IMR-90 (cell line): ENCODE data around the gene NOL12. TPM values are rescaled to one million over a fixed set of nuclear protein-coding genes. Genes with fewer than 3 reads are reported as not detected.

ENCODE experiments used
- ATAC-seq: fragments of 200-7000 bp; cut with Tn5 transposase; 2 replicates; pipeline ENCODE4 v1.9.1; 2020; ENCODE audit warnings: low read depth, mild to moderate bottlenecking, moderate library complexity
- BruUV-seq: library from RNA; stranded (reverse); fragments of 400-500 nt; replicated peaks from 2 replicates; lab custom pipeline; 2021; lab: Mats Ljungman, UMichigan
- CTCF ChIA-PET: fragments of 300-600 bp; formaldehyde crosslinking; extraction: SDS; loops from one replicate; lab custom pipeline; 2021; ENCODE audit warnings: antibody characterized with exemption; lab: Yijun Ruan, JAX
- POLR2A ChIA-PET: fragments of 300-600 bp; sonication (Branson Sonifier 250); formaldehyde crosslinking; loops from one replicate; lab custom pipeline; 2022; ENCODE audit warnings: antibody characterized with exemption; ENCODE audit not compliant: unreplicated experiment; lab: Charles Lee
- DNase-seq: peaks from one replicate; pipeline ENCODE4 v3.0.0; 2013
- H2AFZ ChIP-seq: replicated peaks from 2 replicates; pipeline ENCODE3; 2013; ENCODE audit warnings: low read length, mild to moderate bottlenecking; ENCODE audit not compliant: poor library complexity
- H2AK5ac ChIP-seq: 2 replicates; pipeline ENCODE4 v1.6.1; 2013; ENCODE audit warnings: low read depth, low read length, inconsistent platforms
- H2AK9ac ChIP-seq: replicated peaks from 2 replicates; pipeline ENCODE3; 2013; ENCODE audit warnings: mild to moderate bottlenecking, low read depth, low read length, moderate library complexity; ENCODE audit not compliant: poor library complexity
- H2BK120ac ChIP-seq: 2 replicates; pipeline ENCODE4 v1.6.1; 2013; ENCODE audit warnings: low read depth, low read length, inconsistent platforms
- H2BK15ac ChIP-seq: 3 replicates; pipeline ENCODE4 v1.6.1; 2013; ENCODE audit warnings: low read depth, low read length, inconsistent platforms
- H2BK20ac ChIP-seq: 2 replicates; pipeline ENCODE4 v1.6.1; 2013; ENCODE audit warnings: low read depth, mild to moderate bottlenecking, inconsistent platforms, low read length, moderate library complexity
- H2BK5ac ChIP-seq: 2 replicates; pipeline ENCODE4 v1.6.1; 2013; ENCODE audit warnings: mild to moderate bottlenecking, low read depth, low read length, inconsistent platforms; ENCODE audit not compliant: poor library complexity, severe bottlenecking
- H3K14ac ChIP-seq: replicated peaks from 2 replicates; pipeline ENCODE4 v1.6.1; 2013; ENCODE audit warnings: low read depth, low read length, inconsistent platforms
- H3K18ac ChIP-seq: 2 replicates; pipeline ENCODE4 v1.6.1; 2013; ENCODE audit warnings: low read depth, low read length, control low read depth
- H3K23ac ChIP-seq: 2 replicates; pipeline ENCODE4 v1.6.1; 2013; ENCODE audit warnings: low read depth, low read length, inconsistent platforms
- H3K27ac ChIP-seq: 2 replicates; pipeline ENCODE4 v1.5.1; 2013; ENCODE audit warnings: mild to moderate bottlenecking, control low read depth, low read length; ENCODE audit not compliant: insufficient read depth
- H3K27me3 ChIP-seq: 2 replicates; pipeline ENCODE4 v1.6.1; 2013; ENCODE audit warnings: low read length; ENCODE audit not compliant: control insufficient read depth, insufficient read depth
- H3K36me3 ChIP-seq: 2 replicates; pipeline ENCODE4 v1.6.1; 2013; ENCODE audit warnings: low read length, mixed read lengths; ENCODE audit not compliant: control insufficient read depth, insufficient read depth
- H3K4ac ChIP-seq: 2 replicates; pipeline ENCODE4 v1.6.1; 2013; ENCODE audit warnings: low read depth, low read length, inconsistent platforms
- H3K4me1 ChIP-seq: 2 replicates; pipeline ENCODE4 v1.6.1; 2013; ENCODE audit warnings: low read length, mixed read lengths; ENCODE audit not compliant: control insufficient read depth, insufficient read depth
- H3K4me2 ChIP-seq: 2 replicates; pipeline ENCODE4 v1.6.1; 2013; ENCODE audit warnings: low read depth, mild to moderate bottlenecking, control low read depth, low read length, moderate library complexity
- H3K4me3 ChIP-seq: 2 replicates; pipeline ENCODE4 v1.5.1; 2013; ENCODE audit warnings: low read depth, mild to moderate bottlenecking, control low read depth, low read length, moderate library complexity; ENCODE audit not compliant: insufficient read depth
- H3K56ac ChIP-seq: 2 replicates; pipeline ENCODE4 v1.6.1; 2013; ENCODE audit warnings: low read length, inconsistent platforms; ENCODE audit not compliant: insufficient read depth; ENCODE audit errors: extremely low read depth
- H3K79me1 ChIP-seq, 2 experiments: 2 replicates each; pipeline ENCODE4 v1.6.1; 2013; ENCODE audit warnings: low read length in 2 of 2, inconsistent platforms in 1 of 2, low read depth in 1 of 2
- H3K9ac ChIP-seq: 2 replicates; pipeline ENCODE4 v1.6.1; 2013; ENCODE audit warnings: low read depth, low read length, control low read depth
- H3K9me1 ChIP-seq: 2 replicates; pipeline ENCODE4 v1.6.1; 2013; ENCODE audit warnings: low read length, inconsistent platforms; ENCODE audit not compliant: insufficient read depth
- H3K9me3 ChIP-seq: 2 replicates; pipeline ENCODE4 v1.6.1; 2013; ENCODE audit warnings: low read length; ENCODE audit not compliant: control insufficient read depth, insufficient read depth
- H4K20me1 ChIP-seq: 2 replicates; pipeline ENCODE4 v1.6.1; 2013; ENCODE audit warnings: low read length, inconsistent platforms; ENCODE audit not compliant: insufficient read depth
- H4K5ac ChIP-seq: 2 replicates; pipeline ENCODE4 v1.6.1; 2013; ENCODE audit warnings: mild to moderate bottlenecking, low read depth, low read length, control low read depth
- H4K8ac ChIP-seq, 2 experiments: 2 replicates each; pipeline ENCODE4 v1.6.1; 2013; ENCODE audit warnings: low read depth in 2 of 2, low read length in 2 of 2, control low read depth in 1 of 2, inconsistent platforms in 1 of 2
- H4K91ac ChIP-seq: 2 replicates; pipeline ENCODE4 v1.6.1; 2013; ENCODE audit warnings: low read depth, low read length, inconsistent platforms; ENCODE audit not compliant: insufficient read depth
- BHLHE40 ChIP-seq: fragments of 150-350 bp; IDR thresholded peaks from 2 replicates; pipeline ENCODE4 v1.6.1; 2016; ENCODE audit warnings: mild to moderate bottlenecking, low read depth, low read length
- CEBPB ChIP-seq: IDR thresholded peaks from 2 replicates; pipeline ENCODE4 v1.6.1; 2012; ENCODE audit warnings: low read depth, low read length, improper control_type of control experiment
- CHD1 ChIP-seq: IDR thresholded peaks from 2 replicates; pipeline ENCODE4 v1.6.1; 2012; ENCODE audit warnings: low read depth, low read length, improper control_type of control experiment
- CTCF ChIP-seq: conservative IDR thresholded peaks from 2 replicates; pipeline ENCODE4 v1.5.1; 2012; ENCODE audit warnings: mild to moderate bottlenecking, low read depth, low read length, improper control_type of control experiment
- FOS ChIP-seq: fragments of 150-350 bp; IDR thresholded peaks from 2 replicates; pipeline ENCODE4 v1.6.1; 2016; ENCODE audit warnings: low read depth, low read length
- MAFK ChIP-seq: IDR thresholded peaks from 2 replicates; pipeline ENCODE4 v1.6.1; 2012; ENCODE audit warnings: low read depth, low read length, improper control_type of control experiment
- MAZ ChIP-seq: IDR thresholded peaks from 2 replicates; pipeline ENCODE4 v1.6.1; 2012; ENCODE audit warnings: low read depth, mild to moderate bottlenecking, low read length, improper control_type of control experiment, moderate library complexity, borderline replicate concordance
- MXI1 ChIP-seq: IDR thresholded peaks from 2 replicates; pipeline ENCODE4 v1.6.1; 2012; ENCODE audit warnings: low read depth, mild to moderate bottlenecking, low read length, moderate library complexity, borderline replicate concordance
- NFE2L2 ChIP-seq: fragments of 150-350 bp; IDR thresholded peaks from 2 replicates; pipeline ENCODE4 v1.6.1; 2016; ENCODE audit warnings: low read depth, mild to moderate bottlenecking, low read length
- POLR2A ChIP-seq: IDR thresholded peaks from 2 replicates; pipeline ENCODE4 v1.6.1; 2012; ENCODE audit warnings: mild to moderate bottlenecking, low read depth, low read length
- RAD21 ChIP-seq: IDR thresholded peaks from 2 replicates; pipeline ENCODE4 v1.6.1; 2012; ENCODE audit warnings: low read length, improper control_type of control experiment
- RCOR1 ChIP-seq: IDR thresholded peaks from 2 replicates; pipeline ENCODE4 v1.6.1; 2012; ENCODE audit warnings: mild to moderate bottlenecking, low read length, improper control_type of control experiment; ENCODE audit not compliant: insufficient replicate concordance
- RFX5 ChIP-seq: IDR thresholded peaks from 2 replicates; pipeline ENCODE4 v1.8.0; 2012; ENCODE audit warnings: low read depth, mild to moderate bottlenecking, low read length, moderate library complexity
- SMC3 ChIP-seq: fragments of 150-350 bp; IDR thresholded peaks from 2 replicates; pipeline ENCODE4 v1.6.1; 2016; ENCODE audit warnings: low read depth, mild to moderate bottlenecking, antibody characterized with exemption, low read length, moderate library complexity
- whole genome bisulfite sequencing, 2 experiments: methylation state at CpG; one replicate each; pipeline versions ENCODE4 v1.1.5 to v1.1.7; 2013; ENCODE audit warnings: missing lambda C conversion rate in 2 of 2; ENCODE audit not compliant: insufficient read length in 1 of 2; ENCODE audit errors: extremely low coverage in 2 of 2; 5-methylcytosine and 5-hydroxymethylcytosine counted together
- dilution Hi-C: fragments of 300-500 bp; cut with HindIII; formaldehyde crosslinking; loops from one replicate; pipeline ENCODE4 v1.14.3; 2018; ENCODE audit warnings: low sequenced_read_pairs; ENCODE audit not compliant: unreplicated experiment
- in situ Hi-C: fragments of 300-500 bp; cut with MboI; formaldehyde crosslinking; loops from 3 replicates; pipeline ENCODE4 v1.14.3; 2019; ENCODE audit warnings: low sequenced_read_pairs, inconsistent platforms, mixed read lengths
- intact Hi-C: fragments of 100-400 bp; cut with micrococcal nuclease; formaldehyde crosslinking; loops from 2 replicates; pipeline ENCODE4 v1.10.0; 2022
- polyA plus RNA-seq, 3 experiments: library from polyadenylated mRNA; depleted of rRNA; stranded (reverse); fragments of >200 nt; gene quantifications; 2 replicates each; pipeline ENCODE4 v1.2.3, GENCODE V29; 2012; ENCODE audit warnings: low replicate concordance in 1 of 3
- total RNA-seq: library from RNA; depleted of rRNA; stranded (reverse); fragments of >200 nt; gene quantifications from 2 replicates; pipeline ENCODE4 v1.2.3, GENCODE V29; 2012
- TF ChIP-seq, protein P1 (sequence below): fragments of 150-350 bp; IDR thresholded peaks from 2 replicates; pipeline ENCODE4 v1.6.1; 2016; ENCODE audit warnings: low read depth, mild to moderate bottlenecking, low read length, moderate library complexity, borderline replicate concordance

Gene NOL12
- total and polyA plus RNA-seq, 2 of the 4 experiments (the other 2 are of a cell fraction): 16.0 to 25.6 TPM

- CTCF ChIA-PET: interaction anchor here (3.0 kb wide), 1 partner anchor 40 kb away, joined by 24 read pairs; no protein-coding TSS in a partner anchor
- H3K9me1 ChIP-seq: no peaks in the 10 kb centered on the region
- in situ Hi-C loops (loop anchor here (5.0 kb wide), 1 partner anchor 151 kb away; no protein-coding TSS in a partner anchor), dilution Hi-C loops (no loop called here), intact Hi-C loops (loop anchor here (5.0 kb wide), 1 partner anchor 96 kb away; no protein-coding TSS in a partner anchor)
- H3K4me1 ChIP-seq: peaks cover 20% of the 10 kb centered on the region
- H3K4me2 ChIP-seq: no peak overlapping the region
- H4K20me1 ChIP-seq: peaks cover 9% of the 10 kb centered on the region
- no peak overlapping the region for H4K5ac ChIP-seq
- no peak overlapping the region for H3K9ac ChIP-seq
- H3K4me3 ChIP-seq: no peak overlapping the region
- no peak overlapping the region for H2AK9ac ChIP-seq
- H3K9me3 ChIP-seq: no peaks in the 10 kb centered on the region
- no peak overlapping the region for H3K23ac ChIP-seq
- ATAC-seq (no peak), DNase-seq (no peak)
- peaks cover 29% of the 10 kb centered on the region for H3K36me3 ChIP-seq
- 85% methylated on average over 4 of the region's 5 CpGs; no CpG with 5 or more reads in 1 of the 2 experiments for WGBS, 2 experiments
- H4K8ac ChIP-seq: no peak overlapping the region
- H2BK20ac ChIP-seq: no peak overlapping the region
- POLR2A ChIA-PET: no interaction called here
- H3K14ac ChIP-seq: no peak overlapping the region
- TF ChIP-seq CEBPB (no peak), MAFK (no peak), SMC3 (no peak), CHD1 (no peak), RFX5 (no peak), CTCF (no peak), MXI1 (no peak), MAZ (no peak), NFE2L2 (no peak), RCOR1 (no peak), POLR2A (no peak), FOS (no peak), BHLHE40 (no peak), RAD21 (no peak)
- TF ChIP-seq, protein P1, sequence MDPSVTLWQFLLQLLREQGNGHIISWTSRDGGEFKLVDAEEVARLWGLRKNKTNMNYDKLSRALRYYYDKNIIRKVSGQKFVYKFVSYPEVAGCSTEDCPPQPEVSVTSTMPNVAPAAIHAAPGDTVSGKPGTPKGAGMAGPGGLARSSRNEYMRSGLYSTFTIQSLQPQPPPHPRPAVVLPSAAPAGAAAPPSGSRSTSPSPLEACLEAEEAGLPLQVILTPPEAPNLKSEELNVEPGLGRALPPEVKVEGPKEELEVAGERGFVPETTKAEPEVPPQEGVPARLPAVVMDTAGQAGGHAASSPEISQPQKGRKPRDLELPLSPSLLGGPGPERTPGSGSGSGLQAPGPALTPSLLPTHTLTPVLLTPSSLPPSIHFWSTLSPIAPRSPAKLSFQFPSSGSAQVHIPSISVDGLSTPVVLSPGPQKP: no peak
- H3K79me1 ChIP-seq: peaks cover 0 to 62% of the 10 kb centered on the region in 2 experiments; a peak in 3 of 4 replicates
- H2BK15ac ChIP-seq: no peak overlapping the region
- BruUV-seq: no TSS peak
- no peak overlapping the region for H2BK120ac ChIP-seq
- no peak overlapping the region for H3K56ac ChIP-seq
- H3K4ac ChIP-seq: no peak overlapping the region
- no peak overlapping the region for H3K18ac ChIP-seq
- H3K27ac ChIP-seq: no peak overlapping the region
- no peak overlapping the region for H2AFZ ChIP-seq
- no peak overlapping the region for H2BK5ac ChIP-seq
- no peaks in the 10 kb centered on the region for H3K27me3 ChIP-seq
- H4K91ac ChIP-seq: no peak overlapping the region
- peak overlapping the region; percentile 4; the same call in 1 of the 2 replicates for H2AK5ac ChIP-seq
Observed at GRCh38 chr22:37641561-37641949, 44.6 kb upstream of the NOL12 start.
